Fibroblast of lung (primary cell): ENCODE measurements around the gene ERGIC1.

Experiments
- EZH2 ChIP-seq: IDR thresholded peaks from 2 replicates; pipeline ENCODE4 v1.5.1; 2012; ENCODE audit warnings: low read length, control low read depth, mild to moderate bottlenecking; ENCODE audit errors: missing control alignments
- TF ChIP-seq, protein P1 (sequence below), 2 donors: IDR thresholded peaks in 1 of 2; conservative IDR thresholded peaks in 1 of 2; 1 replicate in 1 of 2; 2 replicates in 1 of 2; pipeline ENCODE4 v1.5.1; 2011 to 2012; ENCODE audit warnings: low read length in 2 of 2, control low read depth in 1 of 2, inconsistent platforms in 1 of 2, low read depth in 1 of 2, mild to moderate bottlenecking in 1 of 2

GRCh38 chr5:172861461-172861860 lies 27.4 kb downstream of the ERGIC1 start:
- TF ChIP-seq, protein P1, sequence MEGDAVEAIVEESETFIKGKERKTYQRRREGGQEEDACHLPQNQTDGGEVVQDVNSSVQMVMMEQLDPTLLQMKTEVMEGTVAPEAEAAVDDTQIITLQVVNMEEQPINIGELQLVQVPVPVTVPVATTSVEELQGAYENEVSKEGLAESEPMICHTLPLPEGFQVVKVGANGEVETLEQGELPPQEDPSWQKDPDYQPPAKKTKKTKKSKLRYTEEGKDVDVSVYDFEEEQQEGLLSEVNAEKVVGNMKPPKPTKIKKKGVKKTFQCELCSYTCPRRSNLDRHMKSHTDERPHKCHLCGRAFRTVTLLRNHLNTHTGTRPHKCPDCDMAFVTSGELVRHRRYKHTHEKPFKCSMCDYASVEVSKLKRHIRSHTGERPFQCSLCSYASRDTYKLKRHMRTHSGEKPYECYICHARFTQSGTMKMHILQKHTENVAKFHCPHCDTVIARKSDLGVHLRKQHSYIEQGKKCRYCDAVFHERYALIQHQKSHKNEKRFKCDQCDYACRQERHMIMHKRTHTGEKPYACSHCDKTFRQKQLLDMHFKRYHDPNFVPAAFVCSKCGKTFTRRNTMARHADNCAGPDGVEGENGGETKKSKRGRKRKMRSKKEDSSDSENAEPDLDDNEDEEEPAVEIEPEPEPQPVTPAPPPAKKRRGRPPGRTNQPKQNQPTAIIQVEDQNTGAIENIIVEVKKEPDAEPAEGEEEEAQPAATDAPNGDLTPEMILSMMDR (conservative IDR thresholded peaks at IDR 0.05 in 1 of 2, IDR thresholded peaks at IDR 0.05 in 1 of 2; ENCODE audit: low read depth in 1 of 2, low read length in 2 of 2), result no peak
- TF ChIP-seq EZH2, result no peak
